Progenitor cell of endocrine pancreas (in vitro differentiated cells): Measurements from ENCODE around the gene NYAP1. TPM values are rescaled to one million over a fixed set of nuclear protein-coding genes. Genes with fewer than 3 reads are reported as not detected.

ENCODE experiments used
- DNase-seq: peaks from one replicate; pipeline ENCODE4 v3.0.0; 2021; ENCODE audit warnings: low spot score; ENCODE audit not compliant: unreplicated experiment
- H3K27ac Mint-ChIP-seq: 2 replicates; pipeline ENCODE4 v1.8.0; 2021; ENCODE audit warnings: mild to moderate bottlenecking, moderate library complexity, mixed read lengths
- H3K27me3 Mint-ChIP-seq: 2 replicates; pipeline ENCODE4 v1.8.0; 2021; ENCODE audit warnings: mixed read lengths
- H3K36me3 Mint-ChIP-seq: 2 replicates; pipeline ENCODE4 v1.8.0; 2022; ENCODE audit warnings: mixed read lengths; ENCODE audit not compliant: insufficient read depth
- H3K4me1 Mint-ChIP-seq: 2 replicates; pipeline ENCODE4 v1.8.0; 2021; ENCODE audit warnings: low read depth, mixed read lengths
- H3K4me3 Mint-ChIP-seq: 2 replicates; pipeline ENCODE4 v1.8.0; 2021; ENCODE audit warnings: low read depth, mild to moderate bottlenecking, moderate library complexity, mixed read lengths
- H3K9me3 Mint-ChIP-seq: 2 replicates; pipeline ENCODE4 v1.8.0; 2021; ENCODE audit warnings: low read depth, mixed read lengths
- total RNA-seq: library from RNA; stranded (reverse); gene quantifications from 2 replicates; pipeline ENCODE4 v1.2.1, GENCODE V29; 2021
- TF ChIP-seq, protein P1 (sequence below): fragments of 200-600 bp; sonication (generic); IDR thresholded peaks from one replicate; pipeline ENCODE4 v1.5.0; 2021; ENCODE audit warnings: antibody characterized with exemption, mild to moderate bottlenecking; ENCODE audit not compliant: unreplicated experiment

The NYAP1 gene
- total RNA-seq, 1 donor from 2014 or later, result 4.9 TPM

DNA sequence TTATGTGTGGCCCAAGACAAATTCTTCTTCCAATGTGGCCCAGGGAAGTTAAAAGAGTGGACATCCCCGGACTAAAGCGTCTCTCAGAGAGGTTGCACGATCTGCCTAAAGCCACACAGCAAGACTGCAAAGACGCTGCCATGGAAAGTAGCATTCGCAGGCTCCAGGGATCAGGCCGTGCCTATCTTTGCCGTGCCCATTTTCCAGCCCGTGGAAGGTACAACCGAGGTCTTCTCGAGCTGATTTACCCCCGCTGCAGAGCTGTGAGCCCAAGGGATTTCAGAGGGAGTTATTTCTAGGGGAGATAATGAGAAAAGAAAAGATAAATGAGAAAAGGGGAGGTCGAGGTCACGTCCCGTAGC lies 1.0 kb upstream of the NYAP1 start:
- no peak overlapping the region for H3K27ac Mint-ChIP-seq
- peak overlapping the region; percentile 78 for H3K4me3 Mint-ChIP-seq
- H3K9me3 Mint-ChIP-seq, result no peaks in the 10 kb centered on the region

DNA sequence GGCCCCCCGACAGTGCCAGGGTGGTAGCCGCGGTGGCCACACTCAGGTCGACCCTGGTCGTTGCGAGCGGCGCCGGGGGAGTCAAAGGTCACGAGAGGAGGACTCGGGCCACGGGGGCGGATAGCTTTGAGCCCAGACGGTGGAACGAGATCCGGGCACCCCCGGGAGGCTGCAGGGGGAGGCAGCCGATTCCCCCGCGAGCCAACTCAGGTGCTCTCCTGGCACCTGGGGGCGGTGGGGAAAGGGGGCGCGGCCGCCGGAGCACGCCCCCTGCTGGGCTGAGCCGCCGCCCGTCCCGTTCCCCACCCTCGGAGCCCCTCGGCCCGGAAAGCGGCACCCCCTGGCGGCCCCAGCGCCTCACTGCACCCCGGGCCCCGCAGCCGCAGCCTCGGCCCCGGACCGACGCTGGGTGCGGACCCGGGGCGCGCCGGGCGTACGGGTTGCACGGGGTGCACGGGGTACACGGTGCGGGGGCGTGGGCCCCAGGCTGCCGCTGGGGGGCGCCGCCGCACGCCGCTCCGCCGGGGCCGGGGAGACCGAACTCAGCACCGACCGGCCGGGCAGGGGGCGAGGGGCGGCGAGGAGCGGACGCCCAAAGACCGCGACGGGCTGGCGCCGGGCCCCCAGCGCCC lies 521 bp upstream of the NYAP1 start:
- Mint-ChIP-seq H3K4me1 (peaks cover 17% of the 10 kb centered on the region), H3K27ac (no peak overlapping the region), H3K4me3 (peak overlapping the region; percentile 78), H3K36me3 (no peaks in the 10 kb centered on the region), H3K9me3 (no peaks in the 10 kb centered on the region), H3K27me3 (no peaks in the 10 kb centered on the region)
- TF ChIP-seq, protein P1, sequence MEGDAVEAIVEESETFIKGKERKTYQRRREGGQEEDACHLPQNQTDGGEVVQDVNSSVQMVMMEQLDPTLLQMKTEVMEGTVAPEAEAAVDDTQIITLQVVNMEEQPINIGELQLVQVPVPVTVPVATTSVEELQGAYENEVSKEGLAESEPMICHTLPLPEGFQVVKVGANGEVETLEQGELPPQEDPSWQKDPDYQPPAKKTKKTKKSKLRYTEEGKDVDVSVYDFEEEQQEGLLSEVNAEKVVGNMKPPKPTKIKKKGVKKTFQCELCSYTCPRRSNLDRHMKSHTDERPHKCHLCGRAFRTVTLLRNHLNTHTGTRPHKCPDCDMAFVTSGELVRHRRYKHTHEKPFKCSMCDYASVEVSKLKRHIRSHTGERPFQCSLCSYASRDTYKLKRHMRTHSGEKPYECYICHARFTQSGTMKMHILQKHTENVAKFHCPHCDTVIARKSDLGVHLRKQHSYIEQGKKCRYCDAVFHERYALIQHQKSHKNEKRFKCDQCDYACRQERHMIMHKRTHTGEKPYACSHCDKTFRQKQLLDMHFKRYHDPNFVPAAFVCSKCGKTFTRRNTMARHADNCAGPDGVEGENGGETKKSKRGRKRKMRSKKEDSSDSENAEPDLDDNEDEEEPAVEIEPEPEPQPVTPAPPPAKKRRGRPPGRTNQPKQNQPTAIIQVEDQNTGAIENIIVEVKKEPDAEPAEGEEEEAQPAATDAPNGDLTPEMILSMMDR, result peak; percentile 98
- DNase-seq, result peak; percentile 89

More for the DNA sequence above, 1.0 kb upstream of the NYAP1 start:
- H3K27me3 Mint-ChIP-seq, result no peaks in the 10 kb centered on the region
- peaks cover 17% of the 10 kb centered on the region for H3K4me1 Mint-ChIP-seq
- no peak for DNase-seq
- TF ChIP-seq, protein P1, result no peak
- H3K36me3 Mint-ChIP-seq, result no peaks in the 10 kb centered on the region

DNA sequence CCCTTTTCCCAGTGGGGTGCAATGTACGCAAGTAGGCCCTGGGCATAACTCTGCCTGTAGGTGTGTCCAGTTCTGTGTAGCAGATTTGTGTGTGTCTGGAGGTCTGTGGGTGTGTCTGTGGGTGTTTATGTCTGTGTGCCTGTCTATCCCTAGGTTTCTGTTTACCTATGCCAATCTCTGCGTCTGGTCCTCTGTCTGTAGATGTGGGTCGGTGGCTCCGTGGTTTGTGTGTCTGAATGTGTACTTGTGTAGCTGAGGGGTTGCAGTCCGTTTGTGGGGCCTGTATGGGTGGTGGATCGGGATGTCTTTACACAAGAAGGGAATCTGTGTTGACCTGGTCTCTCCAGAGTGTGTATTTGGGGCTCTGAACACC lies 932 bp downstream of the NYAP1 start:
- Mint-ChIP-seq H3K4me3 (peak overlapping the region; percentile 62), H3K9me3 (no peaks in the 10 kb centered on the region), H3K27me3 (no peaks in the 10 kb centered on the region), H3K4me1 (peaks cover 15% of the 10 kb centered on the region), H3K27ac (no peak overlapping the region), H3K36me3 (no peaks in the 10 kb centered on the region)
- TF ChIP-seq, protein P1, result no peak
- no peak for DNase-seq

DNA sequence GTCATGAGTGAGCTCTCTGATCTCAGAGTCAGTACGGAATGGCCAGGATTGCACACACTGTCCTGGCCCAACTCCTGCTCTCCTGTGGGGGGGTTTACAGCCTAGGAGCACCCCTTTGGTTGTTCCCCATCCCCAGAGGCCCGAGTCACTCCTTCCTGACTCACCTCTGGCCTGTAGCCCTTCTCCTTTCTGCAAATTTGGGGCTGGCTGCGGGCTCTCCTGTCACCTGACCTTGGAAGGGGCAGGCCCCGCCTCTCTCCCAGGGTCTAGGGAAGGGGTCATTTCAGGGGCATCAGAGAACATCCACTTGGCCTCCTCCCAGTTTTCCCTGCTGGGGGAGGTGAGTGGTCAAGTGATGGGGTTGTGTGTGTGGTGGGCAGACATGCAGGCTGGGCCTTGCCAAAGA lies 1.7 kb downstream of the NYAP1 start:
- Mint-ChIP-seq H3K4me1 (peaks cover 16% of the 10 kb centered on the region), H3K27me3 (no peaks in the 10 kb centered on the region), H3K36me3 (no peaks in the 10 kb centered on the region), H3K27ac (no peak overlapping the region), H3K9me3 (no peaks in the 10 kb centered on the region), H3K4me3 (peak overlapping the region; percentile 48)
- DNase-seq, result no peak
- TF ChIP-seq, protein P1, result no peak

DNA sequence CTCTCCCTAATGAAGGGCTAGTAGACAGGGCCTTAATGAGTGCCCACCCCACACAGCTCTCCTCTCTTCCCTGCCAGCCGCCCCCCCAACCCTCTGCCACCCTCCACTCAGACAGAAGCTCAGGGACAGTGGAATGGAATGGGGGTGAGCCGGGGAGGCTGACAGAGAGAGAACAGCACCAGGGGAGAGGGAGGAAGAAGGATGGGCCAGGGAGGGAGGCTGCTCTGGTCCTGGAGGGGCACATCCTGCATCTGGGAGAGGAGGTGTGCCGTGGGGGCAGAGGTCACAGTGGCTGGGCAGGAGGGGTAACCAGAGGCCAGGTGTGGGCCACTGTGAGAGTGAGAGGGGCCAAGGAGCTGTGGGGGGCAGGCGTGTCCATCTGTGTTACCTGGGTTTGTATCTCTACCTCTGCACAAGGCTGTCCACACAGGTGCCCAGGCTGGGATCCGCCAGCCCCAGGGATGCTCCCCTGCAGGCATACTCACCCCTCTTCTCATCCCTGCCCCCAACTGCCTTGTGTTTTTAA lies 2.4 kb downstream of the NYAP1 start:
- Mint-ChIP-seq H3K4me3 (no peak overlapping the region), H3K36me3 (no peaks in the 10 kb centered on the region), H3K27me3 (no peaks in the 10 kb centered on the region), H3K4me1 (peaks cover 16% of the 10 kb centered on the region), H3K27ac (no peak overlapping the region), H3K9me3 (no peaks in the 10 kb centered on the region)
- no peak for DNase-seq
- TF ChIP-seq, protein P1, result no peak
